C1 segment of cervical spinal cord (tissue), 14 donors: ENCODE results near the gene MAGI1.

ENCODE experiments used
- DNase-seq, 14 donors: peaks; one replicate each; lab custom pipeline; 2025; lab: John Stamatoyannopoulos, UW

Gene MAGI1

DNA sequence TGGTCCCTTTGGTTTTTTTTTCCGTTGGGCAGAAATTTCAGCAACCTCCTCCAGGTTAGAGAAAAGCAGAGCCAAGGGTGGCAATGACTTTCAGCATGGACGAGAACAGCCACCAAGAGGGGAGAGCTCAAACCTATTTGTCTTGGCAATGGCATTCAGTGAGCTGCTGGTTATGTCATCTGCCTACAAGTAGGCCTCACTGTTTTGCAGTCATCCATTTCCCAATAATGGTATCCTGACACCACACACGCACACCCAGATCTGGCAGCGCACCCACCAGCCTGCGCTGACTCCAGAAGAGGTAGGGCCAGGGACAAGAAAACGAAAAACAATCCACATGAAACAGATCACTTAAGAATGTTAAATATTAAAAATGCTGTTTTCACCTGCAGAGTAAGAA lies 92.3 kb downstream of the MAGI1 start:
- peak in 2 of 14 donors; percentile 6 to 23 for DNase-seq

DNA sequence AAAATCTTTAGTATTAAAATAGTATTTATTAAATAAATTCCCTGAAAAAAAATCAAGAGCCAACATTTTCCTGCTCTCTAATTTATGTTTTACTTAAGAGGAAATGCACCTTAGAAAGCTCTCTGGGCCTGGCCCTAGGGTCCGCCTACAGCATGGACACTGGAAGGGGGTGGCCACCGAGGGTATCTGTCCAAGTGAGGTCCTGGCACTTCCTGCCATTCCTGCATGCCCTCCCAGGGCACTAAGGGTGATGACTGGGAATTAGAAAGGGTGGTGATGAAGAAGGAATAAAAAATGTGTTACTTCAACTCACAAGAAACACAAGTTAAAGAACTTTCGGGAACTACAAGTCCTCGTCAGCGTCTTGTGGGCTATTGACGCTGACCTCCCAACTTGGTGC lies 92.8 kb downstream of the MAGI1 start:
- peak in 1 of 14 donors; percentile 13 for DNase-seq

DNA sequence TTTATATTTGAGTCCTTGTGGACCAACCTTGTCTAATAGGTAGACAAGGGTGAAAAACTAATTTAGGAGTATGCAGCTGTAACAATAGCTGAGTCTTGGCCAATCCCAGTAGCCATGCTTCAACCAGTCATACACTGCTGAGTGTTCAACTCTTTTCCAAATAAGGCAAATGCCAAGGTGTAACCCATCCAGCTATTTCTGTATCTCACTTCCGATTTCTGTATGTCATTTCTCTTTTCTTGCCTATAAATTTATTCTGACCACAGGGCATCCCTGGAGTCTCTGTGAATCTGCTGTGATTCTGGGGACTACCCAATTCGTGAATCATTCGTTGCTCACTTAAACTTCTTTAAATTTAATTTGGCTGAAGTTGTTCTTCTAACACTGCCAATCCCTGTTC lies 93.2 kb downstream of the MAGI1 start:
- no peak for DNase-seq

DNA sequence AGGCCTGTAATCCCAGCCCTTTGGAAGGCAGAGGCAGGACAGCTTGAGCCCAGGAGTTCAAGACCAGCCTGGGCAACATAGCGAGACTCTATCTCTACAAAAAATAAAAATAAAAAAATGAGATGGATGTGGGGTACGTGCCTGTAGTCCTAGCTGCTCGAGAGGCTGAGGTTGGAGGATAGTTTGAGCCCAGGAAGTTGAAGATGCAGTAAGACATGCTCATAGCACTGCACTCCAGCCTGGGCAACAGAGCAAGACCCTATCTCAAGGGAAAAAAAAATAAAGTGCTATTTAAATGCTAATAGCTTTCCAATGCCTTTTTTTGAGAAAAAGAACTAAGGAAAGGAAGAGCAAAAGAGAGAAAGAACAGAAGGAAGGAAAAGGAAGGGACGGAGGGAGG lies 94.5 kb downstream of the MAGI1 start:
- DNase-seq, result no peak

DNA sequence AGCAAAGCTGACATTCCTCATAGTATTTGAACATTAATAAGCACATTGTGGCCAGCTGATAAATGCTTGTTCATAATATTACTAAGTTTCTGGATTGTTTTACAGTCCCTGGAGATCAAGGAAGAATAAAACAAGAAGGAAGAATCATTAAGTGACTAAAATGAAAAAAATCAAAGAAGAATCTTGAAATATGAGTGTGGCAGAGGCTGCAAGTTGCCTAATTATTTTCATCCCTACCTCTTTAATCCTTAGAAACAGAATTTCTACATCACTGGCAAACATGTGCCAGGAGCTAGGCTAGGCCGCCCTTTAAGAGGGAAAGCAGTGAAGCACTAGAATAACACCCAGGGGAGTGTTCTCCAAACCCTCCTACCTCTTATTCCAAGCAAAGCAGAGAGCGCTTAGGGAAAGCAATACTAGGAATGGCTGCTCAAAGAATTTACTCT lies 98.9 kb downstream of the MAGI1 start:
- no peak for DNase-seq

DNA sequence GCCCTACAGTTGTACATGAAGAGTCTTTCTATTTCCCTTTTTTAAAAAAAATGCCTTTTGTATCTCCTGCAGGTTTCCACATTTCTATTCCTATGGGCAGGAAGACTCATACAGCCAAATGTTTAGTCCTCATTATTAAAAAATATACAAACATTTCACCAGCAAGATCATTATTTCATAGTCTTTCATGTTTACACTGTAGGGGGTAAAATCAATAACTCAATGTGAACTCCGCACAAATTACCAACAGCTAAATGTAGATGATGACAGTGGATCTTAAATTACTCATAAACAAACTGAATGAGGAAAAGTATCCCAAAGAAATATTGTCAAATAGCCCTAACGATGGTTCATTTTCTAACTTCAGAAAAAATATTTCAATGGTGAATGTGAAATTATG lies 99.5 kb downstream of the MAGI1 start:
- no peak for DNase-seq

DNA sequence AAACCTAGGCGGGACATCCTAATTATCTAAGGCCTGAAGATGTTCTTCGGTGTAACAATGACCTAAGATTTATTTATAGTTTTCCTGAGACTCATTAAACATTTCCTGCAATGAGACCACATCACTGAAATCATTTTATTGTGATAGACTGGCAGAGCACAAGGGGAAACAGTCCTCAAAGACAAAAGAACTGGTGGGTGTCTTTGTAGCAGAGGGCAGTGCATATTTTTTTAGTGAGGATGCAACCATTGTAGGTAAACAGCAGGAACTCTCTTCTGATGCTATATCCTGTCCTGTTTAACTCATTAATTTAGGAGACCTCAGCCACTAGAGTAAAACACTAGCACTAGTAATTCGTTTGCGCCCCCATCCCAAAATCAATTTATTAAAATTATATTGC lies 100.0 kb downstream of the MAGI1 start:
- no peak for DNase-seq

DNA sequence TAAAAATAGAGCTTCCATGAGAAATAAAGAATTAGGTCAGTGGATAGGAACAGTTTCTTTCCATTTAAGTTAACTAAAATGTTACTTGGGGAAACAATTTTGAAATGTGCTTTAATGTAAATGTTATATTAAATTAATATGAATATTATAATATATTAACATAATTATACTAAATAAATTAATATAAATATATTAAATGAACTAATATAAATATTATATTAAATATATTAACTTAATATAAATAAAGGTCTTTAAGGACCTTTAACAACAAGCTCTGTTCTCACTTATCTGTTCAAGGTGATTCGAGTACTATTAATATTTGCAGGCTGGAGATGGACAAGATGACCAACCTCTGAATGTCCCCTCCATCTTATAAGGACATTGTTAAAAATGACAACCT lies 100.6 kb downstream of the MAGI1 start:
- DNase-seq, result no peak

DNA sequence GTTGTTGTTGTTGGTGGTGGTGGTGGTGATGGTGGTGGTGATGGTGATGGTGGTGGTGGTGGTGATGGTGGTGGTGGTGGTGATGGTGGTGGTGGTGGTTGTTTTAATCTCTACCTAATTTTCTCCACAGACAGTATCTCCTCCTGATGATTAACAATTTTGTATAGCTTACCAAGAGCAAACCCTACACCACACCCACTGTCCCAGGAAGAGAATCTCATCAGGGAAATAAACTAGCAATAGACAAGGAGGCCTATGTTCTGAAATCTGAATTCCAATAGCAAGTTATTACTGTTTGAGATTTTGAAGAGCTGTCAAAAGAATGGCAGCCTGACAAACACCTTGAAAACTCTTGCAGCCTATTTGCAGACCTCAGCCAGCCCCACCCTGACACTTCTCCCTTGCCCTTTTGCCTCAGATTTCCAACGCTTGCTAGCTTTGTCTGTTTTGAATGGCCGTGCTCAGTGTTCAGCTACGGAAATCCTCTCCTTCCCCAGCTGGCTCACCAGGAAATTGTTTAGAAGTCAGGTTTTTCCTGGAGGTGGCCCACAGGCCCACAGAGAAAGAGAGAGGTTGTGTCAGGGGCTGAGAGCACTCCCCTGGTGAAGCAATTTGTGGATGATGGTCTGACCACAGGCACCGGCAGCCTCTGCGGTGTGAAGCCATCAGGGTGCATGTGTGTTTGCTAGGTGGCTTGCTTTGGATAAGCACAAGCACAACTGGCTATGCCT lies 101.6 kb downstream of the MAGI1 start:
- no peak for DNase-seq

DNA sequence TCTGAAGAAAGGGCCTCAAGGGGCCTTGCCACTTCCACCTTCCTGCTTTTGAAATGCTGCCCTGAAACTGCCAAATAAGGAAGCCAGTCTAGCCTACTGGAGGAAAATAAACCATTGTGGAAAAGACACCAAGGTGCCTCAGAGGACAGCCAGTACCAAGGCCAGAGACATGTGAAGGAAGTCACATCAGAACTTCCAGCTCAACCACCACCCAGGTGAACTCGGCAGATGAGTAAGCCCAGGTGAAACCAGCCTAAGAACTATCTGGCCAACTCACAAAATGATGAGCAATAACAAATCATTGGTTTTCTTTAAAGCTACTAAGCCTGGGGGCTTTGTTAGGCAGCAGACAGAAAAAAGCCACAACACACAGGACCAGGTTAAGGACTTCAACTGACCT lies 103.0 kb downstream of the MAGI1 start:
- no peak for DNase-seq

DNA sequence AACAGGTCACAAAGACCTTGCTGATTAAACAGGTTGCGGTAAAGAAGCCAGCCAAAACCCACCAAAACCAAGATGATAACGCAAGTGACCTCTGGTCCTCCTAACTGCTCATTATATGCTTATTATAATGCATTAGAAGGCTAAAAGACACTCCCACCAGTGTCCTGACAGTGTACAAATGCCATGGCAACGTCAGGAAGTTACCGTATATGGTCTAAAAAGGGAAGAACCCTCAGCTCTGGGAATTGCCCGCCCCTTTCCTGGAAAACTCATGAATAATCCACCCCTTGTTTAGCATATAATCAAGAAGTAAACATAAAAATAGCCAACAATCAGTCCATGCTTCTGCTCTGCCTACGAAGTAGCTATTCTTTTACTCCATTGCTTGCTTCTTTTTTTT lies 108.1 kb downstream of the MAGI1 start:
- no peak for DNase-seq

DNA sequence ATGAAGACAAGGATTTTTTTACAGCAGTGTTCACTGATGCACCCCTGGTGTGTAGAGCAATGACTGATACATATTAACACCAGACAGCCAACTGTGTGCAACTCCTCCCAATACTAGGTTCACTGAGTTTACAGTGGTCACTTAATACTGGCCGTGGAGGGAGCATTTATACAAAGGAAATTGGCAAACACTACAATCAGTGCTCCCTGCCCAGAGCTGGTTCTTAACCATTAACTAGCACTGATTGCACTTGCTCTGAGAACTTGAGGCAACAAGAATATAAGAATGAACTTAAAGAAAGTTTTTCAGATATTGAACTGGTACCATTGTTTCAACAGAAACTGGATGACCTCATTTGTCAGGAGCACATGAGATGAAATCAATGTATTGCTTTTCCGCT lies 110.6 kb downstream of the MAGI1 start:
- no peak for DNase-seq

DNA sequence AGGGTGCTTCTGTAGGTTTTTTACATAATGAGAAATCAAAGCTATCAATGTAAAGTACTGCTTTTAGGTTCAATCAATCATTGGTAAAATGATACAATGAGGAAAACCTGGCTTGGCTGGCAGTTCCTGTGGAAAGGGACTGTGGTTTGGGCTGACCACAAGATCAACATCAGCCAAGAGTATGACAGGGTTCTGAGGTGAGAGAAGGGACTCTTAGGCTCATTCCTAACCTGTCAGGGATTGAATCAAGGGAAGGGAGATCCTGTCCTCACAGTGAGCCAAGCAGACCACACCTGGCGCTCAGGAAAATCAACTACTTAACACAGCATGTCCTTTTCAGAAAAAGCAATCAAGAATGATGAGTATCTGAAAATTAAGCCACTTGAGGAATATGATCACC lies 111.1 kb downstream of the MAGI1 start:
- no peak for DNase-seq

DNA sequence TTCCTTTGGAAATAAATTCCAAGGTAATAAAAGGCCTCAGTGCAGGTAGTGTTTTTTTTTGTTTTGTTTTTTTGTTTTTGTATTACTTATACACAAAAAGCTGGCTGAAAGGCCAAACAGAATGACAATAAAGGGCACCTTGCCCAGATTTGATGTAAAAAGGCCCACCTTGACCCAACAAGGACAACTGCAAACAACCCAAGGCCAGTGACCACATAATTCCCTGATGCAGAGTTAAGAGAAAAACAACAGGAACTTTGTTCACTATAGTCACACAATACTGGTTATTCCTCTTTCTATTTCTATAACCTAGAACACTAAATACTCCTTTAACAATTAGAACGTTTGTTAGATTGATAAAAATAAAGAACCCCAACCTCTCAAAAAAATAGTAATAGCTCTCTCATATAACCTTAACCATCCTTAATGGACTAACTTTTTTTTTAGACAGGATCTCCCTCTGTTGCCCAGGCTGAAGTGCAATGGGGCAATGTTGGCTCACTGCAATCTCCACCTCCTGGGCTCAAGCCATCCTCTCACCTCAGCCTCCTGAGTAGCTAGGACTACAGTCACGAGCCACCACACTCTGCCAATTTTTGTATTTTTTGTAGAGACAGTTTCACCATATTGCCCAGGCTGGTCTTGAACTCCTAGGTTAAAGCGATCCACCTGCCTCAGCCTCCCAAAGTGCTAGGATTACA lies 113.3 kb downstream of the MAGI1 start:
- DNase-seq, result no peak

DNA sequence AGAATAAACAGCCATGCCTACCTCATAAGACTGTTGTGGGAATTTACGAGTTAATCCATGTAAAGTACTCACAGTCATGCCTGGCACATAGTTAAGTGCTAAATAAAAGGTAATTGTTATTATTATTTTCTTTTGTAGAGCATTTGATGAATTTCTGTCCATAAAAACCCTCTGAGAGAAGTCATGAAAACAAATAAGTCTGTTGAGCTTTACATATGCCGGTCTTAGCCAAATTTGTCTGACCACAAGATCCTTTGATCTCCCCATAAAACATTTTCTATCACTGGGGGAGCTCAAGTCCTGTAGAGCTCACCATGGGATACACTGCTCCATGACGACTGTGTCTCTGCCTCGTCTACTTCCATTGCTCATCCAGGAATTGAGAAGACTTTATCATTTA lies 114.0 kb downstream of the MAGI1 start:
- no peak for DNase-seq

DNA sequence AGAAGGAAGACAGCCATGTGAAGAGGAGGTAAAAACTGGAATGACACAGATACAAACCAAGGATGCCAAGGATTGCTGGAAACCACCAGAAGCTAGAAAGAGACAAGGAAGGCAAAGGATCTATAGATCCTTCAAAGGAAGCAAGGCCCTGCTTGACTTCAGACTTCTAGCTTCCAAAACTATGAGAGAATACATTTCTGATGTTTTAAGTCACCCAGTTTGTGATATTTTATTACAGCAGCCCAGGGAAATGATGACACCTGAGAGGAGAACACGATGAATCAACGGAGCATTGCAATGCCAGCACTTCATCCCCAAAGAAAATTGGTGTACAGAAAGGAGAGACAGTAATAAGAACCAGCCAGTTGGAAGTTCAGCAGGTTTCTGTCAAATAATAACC lies 116.3 kb downstream of the MAGI1 start:
- DNase-seq, result no peak

DNA sequence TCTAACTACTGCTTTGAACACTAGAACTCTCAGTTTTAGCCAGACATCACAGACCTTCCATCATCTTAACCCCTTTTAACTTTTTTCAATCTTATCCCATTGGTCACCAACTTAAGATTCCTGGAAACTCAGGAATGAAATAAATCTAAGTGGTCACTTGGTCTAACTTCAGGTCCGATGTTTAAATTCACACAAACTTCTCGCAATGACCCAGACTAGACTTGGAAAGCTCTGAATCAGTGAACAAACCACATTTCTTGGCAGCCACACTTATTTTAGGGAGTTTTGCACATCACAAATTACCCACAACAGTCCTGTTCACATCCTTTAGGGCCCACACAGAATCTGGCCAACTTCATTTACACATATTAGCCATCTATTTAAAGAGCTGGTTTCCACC lies 118.9 kb downstream of the MAGI1 start:
- DNase-seq, result no peak

DNA sequence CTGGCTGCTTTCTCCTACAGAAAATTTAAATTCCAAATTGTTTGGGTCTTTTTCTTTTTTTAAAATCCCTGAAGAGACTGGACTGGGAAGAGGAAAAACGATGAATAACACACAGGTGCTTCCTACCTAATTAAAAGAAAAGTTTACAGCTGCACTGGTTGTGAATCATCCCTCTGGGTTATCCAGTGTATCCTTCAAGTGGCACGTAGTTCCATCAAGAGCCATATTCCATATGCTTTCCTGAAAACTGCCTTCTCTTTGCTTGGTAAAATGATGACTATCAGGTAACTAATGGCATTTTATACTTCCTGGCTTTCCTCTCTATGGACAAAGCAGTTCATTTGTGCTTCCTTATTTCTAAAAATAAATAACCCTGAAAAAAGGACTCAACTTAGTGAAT lies 123.2 kb downstream of the MAGI1 start:
- no peak for DNase-seq

DNA sequence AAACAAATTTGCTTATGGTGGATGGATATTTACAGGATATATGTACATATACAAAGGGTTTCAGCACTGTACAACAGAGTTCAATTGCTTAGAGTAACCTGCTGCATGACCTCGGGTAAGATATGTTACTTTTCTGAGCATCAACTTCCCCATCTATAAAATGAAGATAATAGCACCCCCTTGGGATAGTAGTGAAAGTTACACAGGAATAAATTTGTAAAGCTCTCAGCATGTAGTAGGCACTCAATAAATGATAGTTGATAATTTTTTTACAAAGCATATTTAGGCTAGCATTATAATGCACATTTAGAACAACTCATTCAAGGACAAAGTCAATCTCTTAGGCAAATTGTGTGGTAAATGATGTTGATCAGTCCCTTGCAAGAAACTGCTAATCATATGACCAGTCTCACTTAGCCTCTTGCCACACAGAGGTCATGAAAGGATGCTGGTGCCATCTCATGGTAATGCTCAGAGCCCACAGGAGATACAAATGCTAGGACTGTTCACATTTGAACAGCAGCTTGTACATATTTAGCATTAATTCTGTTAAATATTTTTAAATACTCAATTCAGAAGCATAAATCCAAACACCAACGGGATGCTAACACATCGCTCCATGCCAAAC lies 123.9 kb downstream of the MAGI1 start:
- no peak for DNase-seq

DNA sequence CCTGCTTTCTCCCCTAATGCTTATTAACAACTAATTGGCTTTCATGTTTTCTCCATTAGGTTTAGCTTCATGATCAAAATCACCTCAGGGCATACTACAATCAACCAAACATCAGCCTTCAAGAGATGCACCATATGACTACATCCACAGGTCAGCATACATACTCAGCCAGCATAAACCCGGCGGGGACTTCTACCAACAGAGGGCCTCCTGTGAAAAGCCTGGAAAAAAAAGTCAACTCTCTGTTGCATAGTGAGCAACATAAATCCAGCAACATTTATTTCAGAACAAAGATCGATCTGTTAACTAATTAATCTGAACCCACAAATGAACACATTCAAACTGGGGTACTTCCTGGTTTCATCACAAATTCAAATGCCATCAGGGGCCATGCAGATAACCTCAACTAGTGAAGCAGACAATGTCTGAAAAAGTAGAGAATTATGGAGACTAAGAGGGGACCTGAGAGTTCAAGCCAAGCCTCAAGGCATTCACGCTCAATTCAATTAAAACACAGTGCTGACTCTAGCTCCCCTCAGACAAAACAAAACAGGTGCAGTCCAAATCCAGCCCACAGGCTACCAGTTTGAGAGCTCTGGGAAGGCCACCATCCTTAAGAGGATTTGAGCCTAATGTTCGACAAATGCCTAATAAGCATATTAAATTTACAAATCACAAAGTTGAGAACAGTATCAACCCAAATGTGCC lies 124.5 kb downstream of the MAGI1 start:
- DNase-seq, result peak in 2 of 14 donors; percentile 4 to 16

DNA sequence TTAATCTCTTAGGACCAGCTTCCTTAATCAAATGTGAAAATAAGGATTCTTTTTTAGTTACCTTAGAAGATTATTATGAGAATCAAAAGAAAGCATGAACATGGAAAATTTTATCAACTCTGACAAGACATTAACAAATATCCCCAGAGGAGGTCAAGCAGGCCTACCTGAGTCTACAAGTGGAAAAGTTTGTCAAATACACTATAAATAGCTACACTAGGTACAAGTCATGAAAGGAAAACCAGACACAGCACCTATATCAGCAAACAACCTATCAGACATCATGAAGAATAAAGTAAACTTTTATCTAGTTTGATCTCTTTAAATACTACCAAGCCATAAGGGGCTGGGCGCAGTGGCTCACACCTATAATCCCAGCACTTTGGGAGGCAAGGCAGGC lies 126.1 kb downstream of the MAGI1 start:
- no peak for DNase-seq

DNA sequence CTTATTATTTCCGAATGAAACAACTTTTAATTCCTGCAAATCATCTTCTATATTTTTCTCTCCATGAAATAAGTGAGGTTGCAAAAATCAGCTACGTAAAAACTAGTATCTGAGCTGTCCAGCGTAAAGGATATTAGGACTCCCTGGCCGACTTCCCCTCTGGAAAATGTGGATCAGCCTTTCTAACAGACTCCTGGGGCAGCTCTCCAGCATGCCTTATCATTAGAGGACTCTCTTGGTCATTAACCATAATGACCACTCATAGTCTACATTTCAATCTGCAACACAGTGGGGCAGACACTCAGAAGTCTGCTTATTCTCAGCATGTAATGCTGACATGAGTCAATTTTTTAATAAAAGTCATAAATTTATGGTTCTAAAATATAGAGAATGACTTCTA lies 130.1 kb downstream of the MAGI1 start:
- DNase-seq, result no peak
